Activated CD4-positive, alpha-beta T cell treated with anti-CD3 and anti-CD28 coated beads, Interleukin-2, Interleukin-6, amounts not matched to agents 100 ng/mL and 50 ng/mL, durations not matched to agents 16 hours and 8 hours (primary cell): ENCODE measurements around the gene NUDT8.

Experiments used
- DNase-seq: peaks from one replicate; pipeline ENCODE4 v3.0.0-alpha.2; 2020

The NUDT8 gene

DNA sequence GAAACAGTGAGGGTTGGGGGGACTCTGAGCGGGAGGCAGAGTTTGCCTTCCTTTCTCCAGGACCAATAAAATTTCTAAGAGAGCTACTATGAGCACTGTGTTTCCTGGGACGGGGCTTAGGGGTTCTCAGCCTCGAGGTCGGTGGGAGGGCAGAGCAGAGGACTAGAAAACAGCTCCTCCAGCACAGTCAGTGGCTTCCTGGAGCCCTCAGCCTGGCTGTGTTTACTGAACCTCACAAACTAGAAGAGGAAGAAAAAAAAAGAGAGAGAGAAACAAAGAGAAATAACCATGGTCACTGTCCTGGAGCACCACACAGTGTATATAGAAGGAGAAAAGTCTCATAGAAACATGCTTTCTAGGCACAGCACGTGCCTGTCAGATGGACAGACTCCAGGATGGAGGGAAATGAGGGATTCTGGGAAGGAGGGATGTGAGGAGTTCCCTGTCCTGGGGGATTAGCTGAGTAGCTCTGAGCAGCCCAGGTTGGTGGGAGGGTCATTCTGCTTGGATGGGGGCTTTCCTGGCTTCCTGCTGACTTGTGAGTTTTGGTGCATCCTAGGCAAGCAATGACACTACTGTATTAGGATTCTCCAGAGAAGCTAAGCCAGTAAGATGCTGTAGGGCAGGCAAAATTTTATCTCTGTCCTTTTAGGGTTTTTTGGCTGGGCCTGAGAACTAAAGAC, 43.0 kb downstream of the NUDT8 start:
- DNase-seq, result no peak

DNA sequence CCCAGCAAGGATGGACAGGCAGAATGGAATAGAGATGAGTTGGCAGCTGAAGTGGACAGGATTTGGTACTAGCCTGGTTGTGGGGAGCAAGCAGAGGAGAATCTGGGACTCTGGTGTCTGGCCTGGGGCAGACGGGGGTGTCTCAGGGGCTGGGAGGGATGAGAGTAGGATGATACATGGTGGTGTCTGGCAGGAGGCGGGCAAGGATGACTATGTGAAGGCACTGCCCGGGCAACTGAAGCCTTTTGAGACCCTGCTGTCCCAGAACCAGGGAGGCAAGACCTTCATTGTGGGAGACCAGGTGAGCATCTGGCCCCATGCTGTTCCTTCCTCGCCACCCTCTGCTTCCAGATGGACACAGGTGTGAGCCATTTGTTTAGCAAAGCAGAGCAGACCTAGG, 43.8 kb downstream of the NUDT8 start:
- DNase-seq, result no peak

DNA sequence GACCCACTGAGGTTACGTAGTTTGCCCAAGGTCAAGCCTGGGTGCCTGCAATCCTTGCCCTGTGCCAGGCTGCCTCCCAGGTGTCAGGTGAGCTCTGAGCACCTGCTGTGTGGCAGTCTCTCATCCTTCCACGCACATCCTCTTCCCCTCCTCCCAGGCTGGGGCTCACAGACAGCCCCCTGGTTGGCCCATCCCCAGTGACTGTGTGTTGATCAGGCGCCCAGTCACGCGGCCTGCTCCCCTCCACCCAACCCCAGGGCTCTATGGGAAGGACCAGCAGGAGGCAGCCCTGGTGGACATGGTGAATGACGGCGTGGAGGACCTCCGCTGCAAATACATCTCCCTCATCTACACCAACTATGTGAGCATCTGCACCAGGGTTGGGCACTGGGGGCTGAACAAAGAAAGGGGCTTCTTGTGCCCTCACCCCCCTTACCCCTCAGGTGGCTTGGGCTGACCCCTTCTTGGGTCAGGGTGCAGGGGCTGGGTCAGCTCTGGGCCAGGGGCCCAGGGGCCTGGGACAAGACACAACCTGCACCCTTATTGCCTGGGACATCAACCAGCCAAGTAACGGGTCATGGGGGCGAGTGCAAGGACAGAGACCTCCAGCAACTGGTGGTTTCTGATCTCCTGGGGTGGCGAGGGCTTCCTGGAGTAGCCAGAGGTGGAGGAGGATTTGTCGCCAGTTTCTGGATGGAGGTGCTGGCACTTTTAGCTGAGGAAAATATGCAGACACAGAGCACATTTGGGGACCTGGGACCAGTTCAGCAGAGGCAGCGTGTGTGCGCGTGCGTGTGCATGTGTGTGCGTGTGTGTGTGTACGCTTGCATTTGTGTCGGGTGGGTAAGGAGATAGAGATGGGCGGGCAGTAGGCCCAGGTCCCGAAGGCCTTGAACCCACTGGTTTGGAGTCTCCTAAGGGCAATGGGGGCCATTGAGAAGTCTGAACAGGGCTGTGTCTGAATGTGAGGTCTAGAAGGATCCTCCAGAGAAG, 44.6 kb downstream of the NUDT8 start:
- DNase-seq, result no peak

- peak; percentile 44 for DNase-seq
Measured at GRCh38 chr11:67584205-67584880, 45.4 kb downstream of the NUDT8 start.

DNA sequence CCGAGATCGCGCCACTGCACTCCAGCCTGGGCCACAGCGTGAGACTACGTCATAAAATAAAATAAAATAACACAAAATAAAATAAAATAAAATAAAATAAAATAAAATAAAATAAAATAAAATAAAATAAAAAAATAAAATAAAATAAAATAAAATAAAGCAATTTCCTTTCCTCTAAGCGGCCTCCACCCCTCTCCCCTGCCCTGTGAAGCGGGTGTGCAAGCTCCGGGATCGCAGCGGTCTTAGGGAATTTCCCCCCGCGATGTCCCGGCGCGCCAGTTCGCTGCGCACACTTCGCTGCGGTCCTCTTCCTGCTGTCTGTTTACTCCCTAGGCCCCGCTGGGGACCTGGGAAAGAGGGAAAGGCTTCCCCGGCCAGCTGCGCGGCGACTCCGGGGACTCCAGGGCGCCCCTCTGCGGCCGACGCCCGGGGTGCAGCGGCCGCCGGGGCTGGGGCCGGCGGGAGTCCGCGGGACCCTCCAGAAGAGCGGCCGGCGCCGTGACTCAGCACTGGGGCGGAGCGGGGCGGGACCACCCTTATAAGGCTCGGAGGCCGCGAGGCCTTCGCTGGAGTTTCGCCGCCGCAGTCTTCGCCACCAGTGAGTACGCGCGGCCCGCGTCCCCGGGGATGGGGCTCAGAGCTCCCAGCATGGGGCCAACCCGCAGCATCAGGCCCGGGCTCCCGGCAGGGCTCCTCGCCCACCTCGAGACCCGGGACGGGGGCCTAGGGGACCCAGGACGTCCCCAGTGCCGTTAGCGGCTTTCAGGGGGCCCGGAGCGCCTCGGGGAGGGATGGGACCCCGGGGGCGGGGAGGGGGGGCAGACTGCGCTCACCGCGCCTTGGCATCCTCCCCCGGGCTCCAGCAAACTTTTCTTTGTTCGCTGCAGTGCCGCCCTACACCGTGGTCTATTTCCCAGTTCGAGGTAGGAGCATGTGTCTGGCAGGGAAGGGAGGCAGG, 46.2 kb downstream of the NUDT8 start, which contains the start of gene GSTP1:
Gene GSTP1 (plus strand): TSS at position 566 of the 958 bp plus-strand sequence. CDS start 32 bp downstream, at position 598.
- peak; percentile 90 for DNase-seq

DNA sequence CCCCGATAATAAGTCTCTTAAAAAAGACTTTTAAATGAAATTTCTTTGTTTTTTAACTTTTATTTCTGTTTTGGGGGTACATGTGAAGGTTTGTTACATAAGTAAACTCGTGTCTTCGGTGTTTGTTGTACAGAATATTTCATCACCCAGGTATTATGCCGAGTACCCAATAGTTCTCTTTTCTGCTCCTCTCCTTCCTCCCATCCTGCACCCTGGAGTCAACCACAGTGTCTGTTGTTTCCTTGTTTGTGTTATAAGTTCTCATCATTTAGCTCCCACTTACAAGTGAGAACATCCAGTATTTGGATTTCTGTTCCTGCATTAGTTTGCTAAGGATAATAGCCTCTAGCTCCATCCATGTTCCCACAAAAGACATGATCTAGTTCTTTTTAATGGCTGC, 47.7 kb downstream of the NUDT8 start:
- DNase-seq, result no peak

GRCh38 chr11:67581469-67581868, 48.3 kb downstream of the NUDT8 start:
- DNase-seq, result no peak

DNA sequence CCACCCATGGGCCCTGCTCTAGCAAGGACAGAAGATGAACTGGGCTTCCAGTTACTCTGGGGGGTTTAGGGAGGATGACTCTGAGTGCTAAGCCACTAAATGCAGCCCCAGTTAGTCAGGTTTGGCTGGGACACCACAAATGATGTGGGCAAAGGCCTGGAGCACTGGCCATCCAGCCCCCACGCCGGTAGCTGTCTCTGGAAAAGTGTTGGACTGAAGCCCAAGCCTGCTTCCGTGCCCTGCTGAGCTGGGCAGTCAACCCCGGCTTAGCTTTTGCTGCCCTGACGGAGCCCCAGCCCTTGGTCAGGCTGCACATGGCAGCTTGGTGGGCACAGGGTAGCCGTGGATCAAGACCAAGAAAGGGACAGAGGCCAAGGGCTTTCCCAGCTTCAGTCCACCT, 51.8 kb downstream of the NUDT8 start:
- DNase-seq, result no peak
